Calu3 (cell line): ENCODE data around the gene ZPBP2. TPM values are rescaled to one million over a fixed set of nuclear protein-coding genes. Genes with fewer than 3 reads are reported as not detected.

ENCODE experiments used
- BruUV-seq: library from RNA; stranded (reverse); fragments of 400-500 nt; replicated peaks from 2 replicates; lab custom pipeline; 2021; lab: Mats Ljungman, UMichigan
- CTCF ChIA-PET: fragments of 300-600 bp; sonication (Branson Sonifier 250); formaldehyde crosslinking; loops from one replicate; lab custom pipeline; 2022; ENCODE audit warnings: antibody characterized with exemption; lab: Charles Lee
- DNase-seq: peaks from one replicate; pipeline ENCODE4 v3.0.0; 2022
- H3K27ac Mint-ChIP-seq: one replicate; pipeline ENCODE4 v1.8.0; 2022; ENCODE audit warnings: mixed read lengths; ENCODE audit not compliant: unreplicated experiment
- H3K27me3 Mint-ChIP-seq: one replicate; pipeline ENCODE4 v1.8.0; 2022; ENCODE audit warnings: mixed read lengths; ENCODE audit not compliant: unreplicated experiment
- H3K36me3 Mint-ChIP-seq: one replicate; pipeline ENCODE4 v1.8.0; 2022; ENCODE audit warnings: mild to moderate bottlenecking, moderate library complexity, mixed read lengths; ENCODE audit not compliant: insufficient read depth, unreplicated experiment
- H3K4me1 Mint-ChIP-seq: one replicate; pipeline ENCODE4 v1.8.0; 2022; ENCODE audit warnings: mild to moderate bottlenecking, low read depth, mixed read lengths; ENCODE audit not compliant: unreplicated experiment
- H3K4me3 Mint-ChIP-seq: one replicate; pipeline ENCODE4 v1.8.0; 2022; ENCODE audit warnings: mild to moderate bottlenecking, low read depth, moderate library complexity, mixed read lengths; ENCODE audit not compliant: unreplicated experiment
- H3K9me3 Mint-ChIP-seq: one replicate; pipeline ENCODE4 v1.8.0; 2022; ENCODE audit warnings: low read depth, mixed read lengths; ENCODE audit not compliant: unreplicated experiment
- CTCF ChIP-seq: fragments of 200-600 bp; IDR thresholded peaks from one replicate; pipeline ENCODE4 v1.8.0; 2022; ENCODE audit warnings: antibody characterized with exemption; ENCODE audit not compliant: unreplicated experiment
- intact Hi-C: fragments of 100-400 bp; cut with micrococcal nuclease; formaldehyde crosslinking; loops from one replicate; pipeline ENCODE4 v1.10.0; 2022; ENCODE audit not compliant: unreplicated experiment
- total RNA-seq: library from RNA; stranded (reverse); gene quantifications from 2 replicates; pipeline ENCODE4 v1.2.3, GENCODE V29; 2022

The ZPBP2 gene
- total RNA-seq, 1 experiment from 2014 or later = not detected

GRCh38 chr17:39921323-39921722 lies 53.3 kb downstream of the ZPBP2 start:
- Mint-ChIP-seq H3K4me1 (peaks cover 49% of the 10 kb centered on the region), H3K4me3 (no peak overlapping the region), H3K27me3 (no peaks in the 10 kb centered on the region), H3K36me3 (peaks cover 77% of the 10 kb centered on the region), H3K27ac (no peak overlapping the region), H3K9me3 (no peaks in the 10 kb centered on the region)
- intact Hi-C loops = loop anchor here (10.0 kb wide), 1 partner anchor 363 kb away; the partner anchor contains the start of gene CDC6
- no peak for TF ChIP-seq CTCF
- CTCF ChIA-PET = interaction anchor here (0.5 to 109.6 kb wide), 31 partner anchors 15 to 612 kb away, joined by 3 to 8195 read pairs (median 10); partner anchors contain the start of genes CSF3, ERBB2, GRB7 and GSDMA
- BruUV-seq = TSS peak; percentile 40
- peak; percentile 81 for DNase-seq

- CTCF ChIA-PET = interaction anchor here (0.5 to 109.6 kb wide), 41 partner anchors 14 to 666 kb away, joined by 3 to 8195 read pairs (median 7); partner anchors contain the start of genes CSF3, ERBB2, GRB7 and GSDMA
- peaks cover 46% of the 10 kb centered on the region for H3K4me1 Mint-ChIP-seq
- no peak overlapping the region for H3K27ac Mint-ChIP-seq
- no peaks in the 10 kb centered on the region for H3K27me3 Mint-ChIP-seq
- no peak overlapping the region for H3K4me3 Mint-ChIP-seq
- BruUV-seq = no TSS peak
- no peak for DNase-seq
- intact Hi-C loops = loop anchor here (10.0 kb wide), 1 partner anchor 363 kb away; the partner anchor contains the start of gene CDC6
- TF ChIP-seq CTCF = no peak
- no peaks in the 10 kb centered on the region for H3K9me3 Mint-ChIP-seq
- H3K36me3 Mint-ChIP-seq = peaks cover 83% of the 10 kb centered on the region
Observed at GRCh38 chr17:39922006-39922405, 54.0 kb downstream of the ZPBP2 start.

GRCh38 chr17:39923230-39923629 lies 55.2 kb downstream of the ZPBP2 start:
- TF ChIP-seq CTCF = no peak
- intact Hi-C loops = loop anchor here (10.0 kb wide), 1 partner anchor 362 kb away; the partner anchor contains the start of gene CDC6
- no peak for DNase-seq
- no TSS peak for BruUV-seq
- Mint-ChIP-seq H3K27me3 (no peaks in the 10 kb centered on the region), H3K36me3 (peaks cover 90% of the 10 kb centered on the region), H3K4me1 (peaks cover 44% of the 10 kb centered on the region), H3K4me3 (no peak overlapping the region), H3K9me3 (no peaks in the 10 kb centered on the region), H3K27ac (no peak overlapping the region)
- CTCF ChIA-PET = interaction anchor here (0.9 to 109.6 kb wide), 29 partner anchors 13 to 318 kb away, joined by 3 to 8195 read pairs (median 14); partner anchors contain the start of genes CSF3, ERBB2, GRB7 and GSDMA

- H3K36me3 Mint-ChIP-seq = peaks cover 90% of the 10 kb centered on the region
- H3K9me3 Mint-ChIP-seq = no peaks in the 10 kb centered on the region
- no peak overlapping the region for H3K27ac Mint-ChIP-seq
- intact Hi-C loops = loop anchor here (10.0 kb wide), 1 partner anchor 361 kb away; the partner anchor contains the start of gene CDC6
- no peak overlapping the region for H3K4me3 Mint-ChIP-seq
- peak; percentile 66 for DNase-seq
- TF ChIP-seq CTCF = no peak
- BruUV-seq = no TSS peak
- no peaks in the 10 kb centered on the region for H3K27me3 Mint-ChIP-seq
- peaks cover 47% of the 10 kb centered on the region for H3K4me1 Mint-ChIP-seq
- CTCF ChIA-PET = interaction anchor here (0.6 to 109.6 kb wide), 32 partner anchors 12 to 494 kb away, joined by 3 to 8195 read pairs (median 12); partner anchors contain the start of genes CSF3, ERBB2, GRB7 and GSDMA
Observed at GRCh38 chr17:39923836-39924690, 56.1 kb downstream of the ZPBP2 start.
